Omental fat pad (tissue), 4 donors: ENCODE measurements around the gene PCBP3. TPM values are rescaled to one million over a fixed set of nuclear protein-coding genes. Genes with fewer than 3 reads are reported as not detected.

Experiments used
- ATAC-seq: fragments of 150-250 bp; one replicate; pipeline ENCODE4 v1.9.1; 2016; ENCODE audit warnings: mild to moderate bottlenecking, moderate library complexity; ENCODE audit not compliant: low FRiP score
- DNase-seq: peaks from one replicate; pipeline ENCODE4 v3.0.0-alpha.2; 2019; ENCODE audit warnings: low spot score
- CTCF ChIP-seq, 3 donors: fragments of 450-650 bp; IDR thresholded peaks; one replicate each; pipeline ENCODE4 v1.5.1; 2016 to 2017; ENCODE audit warnings: antibody characterized with exemption in 3 of 3, mild to moderate bottlenecking in 3 of 3, moderate library complexity in 2 of 3
- total RNA-seq, 4 donors: library from RNA; depleted of rRNA; stranded (reverse); fragments of >200 nt; gene quantifications; one replicate each; pipeline ENCODE4 v1.1.0, GENCODE V29; 2016

The PCBP3 gene
- total RNA-seq, 4 donors from 2014 or later, result 1.1 to 26.8 (median 14.8) TPM

DNA sequence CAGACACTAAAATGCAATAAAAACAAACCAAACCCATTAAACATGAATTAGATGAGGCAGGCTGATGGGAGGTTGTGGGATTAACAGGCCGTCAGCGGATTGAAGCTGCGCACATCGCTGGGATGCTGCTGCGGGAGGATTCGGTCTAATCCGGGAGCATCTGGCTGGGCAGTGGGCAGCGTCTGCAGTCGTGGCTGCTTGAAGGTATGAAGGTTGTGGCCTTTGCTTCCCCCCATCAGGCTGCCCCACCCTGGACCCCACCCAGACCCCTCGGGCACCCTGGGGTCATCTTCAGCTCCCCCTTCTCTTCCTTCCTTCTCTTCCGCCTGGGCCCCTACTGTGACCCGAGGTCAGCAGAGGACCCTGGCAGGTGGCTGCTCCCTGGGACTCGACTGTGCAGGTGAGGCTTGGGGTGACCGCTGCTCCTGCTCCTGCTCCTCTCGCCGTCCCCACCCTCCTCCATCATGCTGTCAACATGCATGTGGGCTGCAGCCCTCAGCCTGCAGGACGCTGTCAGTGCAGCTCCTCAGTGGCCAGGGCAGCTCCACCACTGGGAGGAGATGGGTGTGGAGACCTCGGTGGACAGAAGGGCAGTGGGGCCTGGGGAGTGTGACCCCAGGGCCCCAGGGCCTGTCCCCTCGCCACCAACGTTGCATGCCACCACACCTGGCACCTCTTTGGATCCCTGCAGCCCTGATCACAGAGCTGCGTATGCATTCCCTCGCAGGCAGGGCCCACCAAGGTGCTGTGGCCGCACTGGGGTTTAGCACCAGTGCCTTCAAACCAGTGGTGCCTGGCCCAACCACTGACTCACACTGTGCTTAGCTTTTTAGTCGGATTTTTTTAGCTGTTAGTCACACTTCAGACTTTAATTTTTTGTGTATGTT is 225.8 kb downstream of the PCBP3 start:
- no peak for TF ChIP-seq CTCF (IDR thresholded peaks at IDR 0.05)
- DNase-seq (no peak), ATAC-seq (no peak)

- ATAC-seq (no peak), DNase-seq (no peak)
- TF ChIP-seq CTCF (IDR thresholded peaks at IDR 0.05), result no peak
Observed at GRCh38 chr21:45870421-45870820, 226.9 kb downstream of the PCBP3 start.

- TF ChIP-seq CTCF (IDR thresholded peaks at IDR 0.05), result no peak
- DNase-seq, result no peak
Observed at GRCh38 chr21:45870851-45871615, 227.5 kb downstream of the PCBP3 start.

GRCh38 chr21:45871616-45872236 is 228.2 kb downstream of the PCBP3 start:
- DNase-seq, result no peak
- no peak for ATAC-seq
- no peak for TF ChIP-seq CTCF (IDR thresholded peaks at IDR 0.05)

More at GRCh38 chr21:45870851-45871615, 227.5 kb downstream of the PCBP3 start:
- no peak for ATAC-seq

GRCh38 chr21:45872471-45872870 is 228.9 kb downstream of the PCBP3 start:
- DNase-seq (no peak), ATAC-seq (no peak)
- TF ChIP-seq CTCF (IDR thresholded peaks at IDR 0.05), result no peak

DNA sequence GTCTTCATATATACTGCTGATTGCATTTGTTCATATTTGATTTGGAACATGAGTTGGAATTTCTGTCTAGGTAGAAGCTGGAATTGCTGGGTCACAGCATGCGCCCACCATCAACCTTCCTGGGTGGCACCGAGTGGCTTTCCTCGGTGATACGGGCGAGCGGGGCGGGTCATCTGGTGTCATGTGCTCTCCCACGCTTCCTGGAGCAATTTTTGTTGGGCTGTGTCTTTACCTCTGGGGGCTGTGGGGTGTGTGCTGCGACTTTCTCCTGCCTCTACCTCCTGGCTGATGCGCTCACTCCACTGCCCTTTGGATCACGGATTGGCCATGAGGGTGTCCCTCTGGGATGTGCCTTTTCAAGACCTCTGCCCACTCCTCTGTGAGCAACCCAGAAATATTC is 229.4 kb downstream of the PCBP3 start:
- TF ChIP-seq CTCF (IDR thresholded peaks at IDR 0.05), result no peak
- DNase-seq (no peak), ATAC-seq (no peak)
